Hepatocyte (in vitro differentiated cells): Measurements from ENCODE around the gene DNAJC5G.

ENCODE experiments used
- EZH2 ChIP-seq: fragments of 200-600 bp; sonication (generic); IDR thresholded peaks from 2 replicates; pipeline ENCODE4 v1.6.1; 2016; ENCODE audit warnings: antibody characterized with exemption, mild to moderate bottlenecking, borderline replicate concordance
- EZH2phosphoT487 ChIP-seq: fragments of 200-600 bp; sonication (generic); IDR thresholded peaks from one replicate; pipeline ENCODE4 v1.6.1; 2018; ENCODE audit warnings: antibody characterized with exemption, mild to moderate bottlenecking, low read depth, moderate library complexity; ENCODE audit not compliant: unreplicated experiment, severe bottlenecking
- TF ChIP-seq, protein P1 (sequence below): fragments of 200-600 bp; sonication (generic); IDR thresholded peaks from 2 replicates; pipeline ENCODE4 v1.5.1; 2016; ENCODE audit warnings: antibody characterized with exemption, mild to moderate bottlenecking; ENCODE audit not compliant: poor library complexity

DNA sequence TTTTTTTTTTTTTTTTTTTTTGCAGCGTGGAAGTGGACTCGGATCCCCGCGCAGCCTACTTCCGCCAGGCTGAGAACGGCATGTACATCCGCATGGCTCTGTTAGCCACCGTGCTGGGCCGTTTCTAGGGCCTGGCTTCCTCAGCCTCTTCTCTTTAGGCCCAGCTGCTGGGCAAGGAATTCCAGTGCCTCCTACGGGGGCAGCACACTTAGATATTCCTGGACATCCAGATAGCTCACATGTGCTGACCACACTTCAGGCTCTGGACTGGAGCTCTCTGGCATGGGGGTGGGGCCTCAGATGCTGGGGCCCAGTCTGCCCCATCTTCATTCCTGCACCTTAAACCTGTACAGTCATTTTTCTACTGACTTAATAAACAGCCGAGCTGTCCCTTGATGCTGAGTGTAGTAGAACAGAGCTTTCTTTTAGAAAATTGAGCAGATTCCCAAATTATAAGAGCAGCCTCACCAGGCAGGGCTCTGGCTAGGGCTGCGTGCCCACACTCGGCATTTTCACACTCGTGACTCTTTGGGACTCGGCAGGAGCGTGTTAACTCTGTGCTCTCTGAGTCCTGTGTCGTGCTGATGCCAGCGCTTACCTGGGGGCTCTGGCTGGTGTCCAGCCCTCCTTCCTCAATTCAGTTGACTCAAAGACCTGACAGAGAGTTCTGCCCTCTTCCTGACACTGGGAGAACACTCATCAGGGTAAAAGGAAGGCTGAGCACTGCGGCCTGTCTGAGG lies 31.7 kb upstream of the DNAJC5G start:
- TF ChIP-seq, protein P1, sequence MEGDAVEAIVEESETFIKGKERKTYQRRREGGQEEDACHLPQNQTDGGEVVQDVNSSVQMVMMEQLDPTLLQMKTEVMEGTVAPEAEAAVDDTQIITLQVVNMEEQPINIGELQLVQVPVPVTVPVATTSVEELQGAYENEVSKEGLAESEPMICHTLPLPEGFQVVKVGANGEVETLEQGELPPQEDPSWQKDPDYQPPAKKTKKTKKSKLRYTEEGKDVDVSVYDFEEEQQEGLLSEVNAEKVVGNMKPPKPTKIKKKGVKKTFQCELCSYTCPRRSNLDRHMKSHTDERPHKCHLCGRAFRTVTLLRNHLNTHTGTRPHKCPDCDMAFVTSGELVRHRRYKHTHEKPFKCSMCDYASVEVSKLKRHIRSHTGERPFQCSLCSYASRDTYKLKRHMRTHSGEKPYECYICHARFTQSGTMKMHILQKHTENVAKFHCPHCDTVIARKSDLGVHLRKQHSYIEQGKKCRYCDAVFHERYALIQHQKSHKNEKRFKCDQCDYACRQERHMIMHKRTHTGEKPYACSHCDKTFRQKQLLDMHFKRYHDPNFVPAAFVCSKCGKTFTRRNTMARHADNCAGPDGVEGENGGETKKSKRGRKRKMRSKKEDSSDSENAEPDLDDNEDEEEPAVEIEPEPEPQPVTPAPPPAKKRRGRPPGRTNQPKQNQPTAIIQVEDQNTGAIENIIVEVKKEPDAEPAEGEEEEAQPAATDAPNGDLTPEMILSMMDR: no peak
- TF ChIP-seq EZH2 (no peak), EZH2phosphoT487 (no peak)
